GM18498 (cell line): ENCODE measurements around the gene TXNL4A.
"Not testable (repeated sequence)": the region's sequence is repeated elsewhere in the genome, so short reads cannot be mapped to it uniquely, and the experiment has no call there.

ENCODE experiments used
- ATAC-seq: cut with Tn5 transposase; IDR thresholded peaks from one replicate; pipeline ENCODE4 v1.9.1; 2021; ENCODE audit warnings: mild to moderate bottlenecking, moderate library complexity; ENCODE audit not compliant: unreplicated experiment

The TXNL4A gene, protein sequence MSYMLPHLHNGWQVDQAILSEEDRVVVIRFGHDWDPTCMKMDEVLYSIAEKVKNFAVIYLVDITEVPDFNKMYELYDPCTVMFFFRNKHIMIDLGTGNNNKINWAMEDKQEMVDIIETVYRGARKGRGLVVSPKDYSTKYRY

DNA sequence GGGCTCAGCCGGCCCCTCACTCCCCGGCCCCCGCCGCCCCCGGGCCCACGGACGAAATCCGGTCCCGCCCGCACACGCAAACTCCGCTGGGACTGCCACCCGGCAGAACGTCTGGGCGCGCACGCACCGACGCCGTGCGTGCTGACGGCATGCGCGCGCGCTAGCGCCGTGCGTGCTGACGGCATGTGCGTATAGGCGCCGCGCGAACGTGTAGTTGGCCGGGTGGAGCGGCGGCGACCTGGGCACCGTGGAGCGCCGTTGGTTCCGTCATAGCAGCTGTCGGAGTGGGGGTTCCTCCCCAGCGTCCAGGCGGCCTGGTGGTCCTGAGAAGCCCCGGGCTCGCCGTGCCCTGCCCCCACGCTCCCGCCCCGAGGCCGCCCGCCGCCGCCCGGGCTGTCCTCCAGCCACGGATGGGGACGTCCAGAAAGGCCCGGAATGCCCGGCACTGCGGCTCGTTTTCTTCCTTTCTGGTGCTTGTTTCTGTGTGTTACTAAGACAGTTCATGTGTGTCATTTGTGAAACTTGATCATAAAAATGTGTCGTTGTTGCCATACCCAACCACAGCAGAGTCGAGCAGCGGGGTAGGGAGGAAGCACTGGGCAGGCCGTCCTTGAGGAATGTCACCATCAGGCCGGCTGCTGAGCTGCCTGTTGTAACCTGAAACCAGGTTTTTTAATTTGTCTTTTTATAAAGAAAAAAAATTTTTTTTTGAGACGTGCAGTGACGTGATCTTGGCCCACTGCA, at the start of gene TXNL4A:
TXNL4A (minus strand) TSS at position 113 of the 744 bp plus-strand sequence. CDS start 171 bp downstream, outside the sequence.
- peak; percentile 97 for ATAC-seq

DNA sequence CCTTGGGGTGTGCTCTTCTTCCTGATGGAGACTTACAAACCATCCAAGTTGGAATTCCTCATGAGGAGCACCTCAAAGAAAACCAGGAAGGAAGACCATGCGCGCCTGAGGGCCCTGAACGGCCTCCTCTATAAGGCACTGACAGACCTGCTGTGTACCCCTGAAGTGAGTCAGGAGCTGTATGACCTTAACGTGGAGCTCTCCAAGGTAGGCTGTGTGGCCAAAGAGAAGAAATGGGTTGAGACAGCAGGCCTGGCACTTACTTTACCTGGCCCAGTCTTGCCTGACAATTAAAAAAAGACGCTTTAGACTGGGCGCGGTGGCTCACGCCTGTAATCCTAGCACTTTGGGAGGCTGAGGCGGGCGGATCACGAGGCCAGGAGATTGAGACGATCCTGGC, 48.9 kb upstream of the TXNL4A start:
- no peak for ATAC-seq

DNA sequence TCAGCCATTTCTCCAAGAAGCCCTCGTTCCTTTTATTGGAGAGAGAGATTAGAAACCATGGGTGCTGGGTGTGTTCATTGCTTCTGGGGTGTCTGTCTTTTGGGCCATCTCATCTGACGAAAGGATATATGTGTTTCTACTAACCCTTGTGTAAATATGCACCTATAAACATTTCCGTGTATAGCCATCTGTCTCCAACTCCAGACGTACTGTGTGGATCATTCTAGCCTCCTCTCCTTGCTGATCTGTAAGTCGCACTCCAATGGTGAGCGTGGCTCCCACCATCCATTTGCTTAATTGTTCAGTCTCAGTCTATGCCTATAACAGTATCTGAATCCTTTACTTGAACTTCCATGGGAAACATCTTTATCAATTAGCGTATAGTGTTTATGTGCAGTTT, 47.6 kb upstream of the TXNL4A start:
- no peak for ATAC-seq

DNA sequence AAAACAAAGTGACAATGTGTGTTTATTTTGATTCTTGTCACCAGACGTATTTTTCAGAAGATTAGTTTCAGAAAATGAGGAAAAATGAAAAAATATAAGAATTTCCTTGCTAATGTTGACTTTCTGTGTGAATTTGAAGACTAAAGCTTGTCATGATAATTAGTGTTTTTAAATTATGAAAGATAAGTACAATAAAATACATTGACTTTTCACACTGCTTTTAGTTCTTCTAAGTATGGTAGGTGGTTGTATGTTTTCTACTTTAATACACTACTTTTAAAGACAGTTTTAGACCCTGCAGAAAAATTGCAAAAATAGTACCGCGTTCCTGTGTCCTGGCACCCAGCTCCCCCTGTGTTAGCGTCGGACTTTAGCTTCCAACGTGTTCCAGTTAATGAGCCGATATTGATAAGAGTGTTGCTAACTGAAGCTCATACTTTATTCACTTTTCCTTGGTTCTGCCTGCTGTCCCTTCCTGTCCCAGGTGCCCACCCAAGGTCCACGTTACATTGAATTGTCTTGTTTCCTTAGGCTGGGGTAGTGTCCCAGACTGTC, 46.6 kb upstream of the TXNL4A start:
- ATAC-seq: no peak

DNA sequence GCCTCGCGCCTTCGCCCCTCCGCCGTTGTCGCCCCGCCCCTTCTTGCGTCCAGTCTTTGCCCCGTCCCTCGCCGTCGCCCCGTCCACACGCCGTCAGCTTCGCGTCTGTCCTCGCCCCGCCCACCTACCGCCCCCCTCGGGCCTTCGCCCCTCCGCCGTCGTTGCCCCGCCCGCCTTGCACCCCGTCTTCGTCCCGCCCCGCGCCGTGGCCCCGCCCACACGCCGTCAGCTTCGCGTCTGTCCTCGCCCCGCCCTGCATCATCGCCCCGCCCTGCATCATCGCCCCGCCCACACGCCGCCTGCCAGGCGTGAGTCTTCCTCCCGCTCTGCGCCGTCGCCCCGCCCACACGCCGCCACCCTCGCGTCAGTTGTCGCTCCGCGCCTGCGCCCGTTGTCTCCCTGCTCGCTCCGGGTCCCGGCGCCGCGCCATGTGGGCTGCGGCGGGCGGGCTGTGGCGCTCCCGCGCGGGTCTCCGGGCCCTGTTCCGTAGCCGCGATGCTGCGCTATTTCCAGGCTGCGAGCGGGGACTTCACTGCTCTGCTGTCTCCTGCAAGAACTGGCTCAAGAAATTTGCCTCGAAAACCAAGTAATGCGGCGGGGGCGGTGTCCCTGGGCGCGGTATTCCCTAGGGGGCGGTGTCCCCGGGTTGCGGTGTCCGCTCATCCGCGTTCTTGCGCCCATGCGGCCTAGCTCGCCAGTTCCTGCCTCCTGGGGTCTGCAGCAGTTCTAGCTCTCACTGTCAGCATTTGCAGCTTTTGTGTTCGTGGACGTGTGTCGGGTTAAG, 45.9 kb upstream of the TXNL4A start, which contains the start of gene RBFA:
RBFA (plus strand) TSS at position 367 of the 784 bp plus-strand sequence; CDS start at position 429, 62 bp downstream.
- ATAC-seq: peak; percentile 77

DNA sequence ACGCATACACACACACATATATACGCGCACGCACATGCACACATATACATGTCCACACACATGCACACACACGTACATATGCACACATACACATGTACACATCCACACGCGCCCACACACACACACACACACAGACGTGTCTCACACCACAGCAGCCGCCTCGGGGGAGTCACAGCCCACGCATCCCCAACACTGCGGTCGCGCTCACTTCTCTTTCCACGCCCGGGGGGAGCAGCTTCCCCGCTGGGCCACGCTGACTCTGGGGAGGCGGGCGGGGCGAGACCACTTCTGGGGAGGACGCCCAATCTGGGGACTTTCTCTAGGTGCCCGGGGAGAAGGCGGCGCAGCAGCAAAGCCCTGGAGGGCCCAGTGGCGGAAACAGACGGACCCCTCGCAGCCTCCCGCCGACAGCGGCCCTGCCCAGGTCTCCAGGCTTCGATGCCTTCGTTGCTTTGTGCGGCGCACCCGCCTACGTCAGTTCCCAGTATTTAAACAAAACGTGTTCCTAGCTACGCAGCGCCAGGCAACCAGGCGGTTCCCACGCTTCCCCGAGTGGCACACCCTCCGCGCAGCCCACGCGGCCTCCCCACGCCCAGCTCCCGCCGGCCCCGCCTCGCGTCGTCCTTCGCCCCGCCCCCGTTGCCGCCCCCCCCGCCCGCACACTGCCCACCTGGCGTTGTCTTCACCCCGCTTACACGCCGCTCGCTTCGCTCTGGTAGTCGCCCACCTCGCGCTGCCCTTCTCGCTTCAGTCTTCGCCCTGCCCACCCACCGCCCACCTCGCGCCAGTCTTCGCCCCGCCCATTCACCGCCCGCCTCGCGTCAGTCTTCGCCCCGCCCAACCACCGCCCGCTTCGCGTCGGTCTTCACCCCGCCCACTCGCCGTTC, 45.1 kb upstream of the TXNL4A start:
- peak; percentile 60 for ATAC-seq

DNA sequence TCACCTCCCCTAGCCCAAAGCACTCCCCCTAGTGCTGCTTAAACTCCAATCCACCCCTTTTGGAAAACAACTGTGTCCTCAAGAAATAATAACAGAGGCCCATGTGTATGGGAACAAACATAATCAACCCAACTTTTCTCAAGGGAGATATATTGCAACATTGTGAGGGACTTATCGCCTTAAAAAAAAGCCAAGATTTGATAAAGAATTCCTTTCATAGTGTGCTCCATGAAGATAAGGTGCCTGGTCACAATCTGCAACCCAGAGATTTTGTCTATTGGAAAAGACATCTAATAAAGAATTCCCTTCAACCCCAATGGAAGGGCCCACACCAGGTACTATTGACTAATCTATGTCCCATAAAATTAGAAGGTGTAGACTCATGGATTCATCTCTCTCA, 41.3 kb upstream of the TXNL4A start:
- ATAC-seq: no peak

DNA sequence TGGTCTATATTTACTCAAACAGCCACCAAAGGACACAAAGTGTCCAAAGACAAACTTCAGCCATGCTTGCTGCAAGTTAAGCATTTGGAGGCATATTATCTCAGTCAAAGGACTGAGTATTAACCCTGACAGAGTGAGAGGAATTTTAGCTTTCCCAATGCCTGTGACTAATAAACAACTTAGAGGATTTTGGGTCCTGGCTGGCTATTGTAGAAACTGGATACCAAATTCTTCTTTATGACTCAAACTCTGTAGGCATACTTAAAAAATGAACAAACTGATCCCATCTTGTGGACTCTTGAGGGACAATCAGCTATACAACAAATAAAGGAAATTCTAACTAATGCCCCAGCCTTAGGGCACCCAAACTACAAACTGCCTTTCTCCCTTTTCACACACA, 39.4 kb upstream of the TXNL4A start:
- ATAC-seq: not testable (repeated sequence)

DNA sequence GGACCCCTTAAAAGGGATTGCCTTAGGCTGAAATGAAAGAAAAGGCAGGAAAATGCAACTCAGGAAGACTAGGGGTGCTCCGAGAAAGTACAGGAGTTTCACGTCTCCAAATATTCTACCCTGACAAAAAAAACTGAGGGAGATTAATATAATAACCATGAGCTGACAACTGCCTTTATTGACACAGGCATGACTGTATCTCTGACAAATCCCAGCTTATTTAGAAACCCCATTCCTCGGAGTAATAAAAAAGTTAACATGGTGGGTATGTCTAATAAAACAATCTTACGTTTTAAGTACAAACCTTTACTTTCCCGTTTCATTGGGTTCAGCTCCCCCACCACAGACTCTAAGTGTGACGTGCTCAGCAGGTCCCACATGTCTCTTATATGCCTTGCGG, 38.0 kb upstream of the TXNL4A start:
- ATAC-seq: no peak

DNA sequence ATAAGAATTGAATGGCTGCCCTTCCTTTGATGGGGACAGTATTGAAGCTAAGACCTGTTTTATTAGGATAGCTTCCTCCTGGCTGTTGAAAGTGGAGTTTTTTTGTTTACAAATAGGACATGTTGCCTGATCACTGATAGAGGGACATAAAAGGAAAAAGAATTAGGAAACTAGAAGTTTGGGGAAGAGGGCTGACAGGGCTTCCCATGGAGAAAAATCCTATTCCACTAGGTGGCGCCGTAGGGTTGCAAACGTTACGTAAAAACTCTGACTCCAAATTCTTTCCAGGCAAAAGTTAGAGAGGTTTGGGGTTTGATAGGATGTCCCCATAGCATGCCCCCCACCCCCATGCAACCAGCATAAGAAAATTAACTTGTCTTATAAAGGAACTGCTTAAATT, 34.8 kb upstream of the TXNL4A start:
- no peak for ATAC-seq

DNA sequence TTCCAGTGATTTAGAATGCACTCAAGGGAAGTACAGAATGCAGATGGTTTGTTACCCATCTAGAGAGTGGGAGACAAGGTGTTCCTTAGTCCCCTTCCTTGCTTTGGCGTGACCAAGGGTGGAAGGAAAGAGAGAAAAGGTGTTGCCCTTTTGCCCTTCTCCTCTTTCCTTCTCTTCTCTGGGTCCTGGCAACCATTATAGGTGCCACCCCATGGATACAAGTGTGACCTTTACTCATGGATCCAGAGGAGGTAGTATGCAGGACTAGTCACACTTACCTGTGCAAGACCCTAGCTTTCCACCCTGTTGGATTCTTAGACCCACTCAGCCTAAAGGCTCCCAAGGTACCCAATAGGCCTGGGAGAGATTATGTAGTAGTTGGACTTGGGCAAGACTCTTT, 34.2 kb upstream of the TXNL4A start:
- ATAC-seq: no peak

DNA sequence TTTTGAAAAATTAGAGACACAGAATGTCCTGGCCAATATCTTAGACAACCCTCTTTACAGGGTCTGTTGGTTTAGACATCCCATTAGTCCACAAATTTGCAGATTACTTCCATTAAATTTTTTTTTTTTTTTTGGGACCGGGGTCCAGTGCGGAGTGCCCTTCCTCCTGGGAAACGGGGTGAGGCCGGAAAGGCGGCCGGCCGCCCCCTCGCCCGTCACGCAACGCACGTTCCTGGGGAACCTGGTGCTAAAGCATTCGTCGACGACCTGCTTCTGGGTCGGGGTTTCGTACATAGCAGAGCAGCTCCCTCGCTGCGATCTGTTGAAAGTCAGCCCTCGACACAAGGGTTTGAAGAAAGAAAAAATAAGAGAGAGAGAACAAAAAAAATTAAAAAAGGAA, 24.4 kb upstream of the TXNL4A start:
- ATAC-seq: no peak

DNA sequence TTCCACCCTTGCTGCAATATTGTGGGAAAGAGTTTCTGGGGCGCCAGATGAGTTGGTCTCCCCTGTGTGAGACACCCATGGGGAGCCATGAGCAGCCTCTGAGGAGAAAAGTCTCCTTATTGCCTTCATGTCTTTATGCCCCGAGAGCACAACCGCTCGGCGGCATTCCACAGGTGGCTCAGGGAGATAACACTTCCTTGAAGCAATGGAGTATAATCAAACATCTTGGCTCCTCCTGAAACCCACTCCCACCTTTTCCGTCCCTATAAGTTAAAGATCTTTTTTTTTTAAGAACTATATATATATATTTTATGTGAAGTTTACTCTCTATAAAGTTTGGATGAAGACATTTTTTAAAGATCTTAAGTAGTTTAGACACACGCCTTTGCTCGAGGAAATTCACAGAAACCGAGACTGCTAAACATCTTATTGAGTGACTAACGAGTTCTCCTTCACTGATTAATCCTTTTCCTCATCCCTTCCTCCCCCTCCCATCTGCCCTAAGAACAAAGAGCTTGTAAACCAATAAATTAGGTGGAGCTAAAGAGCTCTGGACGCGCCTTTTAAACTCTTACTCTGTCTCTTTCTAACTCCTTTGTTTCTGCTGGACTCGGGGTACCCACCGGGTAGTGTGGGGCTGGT, 23.3 kb upstream of the TXNL4A start:
- not testable (repeated sequence) for ATAC-seq

DNA sequence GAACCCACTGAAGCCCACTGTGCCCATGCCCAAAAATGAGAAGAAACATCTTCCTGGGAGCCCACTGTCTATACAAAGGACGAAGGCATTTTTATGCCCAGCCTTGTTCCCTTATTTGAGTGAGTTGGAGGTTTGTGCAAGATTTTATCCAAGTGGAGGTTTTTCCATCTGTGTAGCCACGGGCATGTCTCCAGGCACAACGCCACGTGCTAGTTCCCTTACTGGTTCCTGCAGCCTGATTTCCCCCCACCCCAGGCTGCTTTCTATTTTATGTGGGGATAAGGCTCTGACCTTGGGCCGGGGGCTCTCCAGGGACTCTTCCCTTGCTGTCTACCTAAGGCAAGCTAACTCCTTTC, 22.2 kb upstream of the TXNL4A start:
- ATAC-seq: no peak

DNA sequence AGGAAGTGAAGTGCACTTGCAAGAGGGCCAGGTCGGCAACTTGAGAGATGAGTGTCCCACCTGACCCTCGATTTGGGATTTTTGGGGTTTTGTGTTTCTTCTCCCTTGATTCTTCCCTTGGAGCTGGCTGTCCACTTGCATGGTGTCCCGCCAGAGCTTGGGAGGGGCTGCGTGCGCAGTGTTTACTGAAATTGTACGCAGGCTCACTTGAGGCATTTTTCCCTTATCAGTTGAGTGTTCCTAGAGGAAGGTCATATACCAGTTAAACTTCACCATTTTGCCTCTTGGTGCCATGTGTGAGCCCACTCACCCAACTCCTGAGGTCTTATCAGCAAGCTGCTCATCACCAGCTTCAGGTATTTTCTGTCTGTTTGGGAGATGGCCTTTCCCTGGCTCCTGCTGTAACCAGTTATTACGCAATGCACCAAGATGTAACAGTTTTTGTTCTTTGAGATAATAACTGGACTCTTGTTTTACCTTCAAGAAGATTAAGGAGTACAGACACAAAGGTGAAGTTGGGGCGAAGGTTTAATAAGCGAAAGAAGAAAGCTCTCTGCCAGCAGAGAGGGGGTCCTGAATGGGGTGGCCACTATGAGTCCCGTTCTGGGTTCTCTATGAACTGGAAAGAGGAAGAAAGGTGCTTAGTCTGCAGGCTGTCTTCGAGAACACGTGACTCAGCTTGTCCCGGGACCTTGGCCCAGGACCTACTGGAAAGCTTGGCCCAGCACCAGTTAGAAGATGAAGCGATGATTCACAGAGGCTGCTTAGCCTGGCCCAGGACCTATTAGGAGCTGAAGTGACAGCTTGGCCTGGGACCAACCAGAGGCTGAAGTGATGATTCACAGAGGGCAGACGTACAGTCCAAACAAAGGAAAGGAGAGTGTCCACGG, 21.5 kb upstream of the TXNL4A start:
- ATAC-seq: no peak

DNA sequence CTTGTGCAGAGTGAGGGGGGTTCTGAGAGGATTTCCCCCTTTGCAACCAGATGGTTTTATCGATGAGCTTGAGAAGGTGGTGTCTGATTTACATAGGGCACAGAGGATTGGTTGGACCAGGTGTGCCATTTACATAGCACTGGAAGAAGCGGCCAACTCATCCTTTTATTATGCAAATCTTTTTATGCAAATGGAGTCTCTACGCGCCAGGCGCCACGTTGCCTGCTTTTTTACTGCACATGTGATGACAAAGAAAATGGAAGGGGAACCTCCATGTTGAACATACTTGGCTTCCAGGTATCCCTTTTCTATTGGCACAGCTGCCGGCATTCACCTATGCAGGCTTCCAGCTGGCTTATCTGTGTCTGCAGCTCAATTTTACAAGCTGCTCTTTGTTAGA, 18.4 kb upstream of the TXNL4A start:
- ATAC-seq: no peak

DNA sequence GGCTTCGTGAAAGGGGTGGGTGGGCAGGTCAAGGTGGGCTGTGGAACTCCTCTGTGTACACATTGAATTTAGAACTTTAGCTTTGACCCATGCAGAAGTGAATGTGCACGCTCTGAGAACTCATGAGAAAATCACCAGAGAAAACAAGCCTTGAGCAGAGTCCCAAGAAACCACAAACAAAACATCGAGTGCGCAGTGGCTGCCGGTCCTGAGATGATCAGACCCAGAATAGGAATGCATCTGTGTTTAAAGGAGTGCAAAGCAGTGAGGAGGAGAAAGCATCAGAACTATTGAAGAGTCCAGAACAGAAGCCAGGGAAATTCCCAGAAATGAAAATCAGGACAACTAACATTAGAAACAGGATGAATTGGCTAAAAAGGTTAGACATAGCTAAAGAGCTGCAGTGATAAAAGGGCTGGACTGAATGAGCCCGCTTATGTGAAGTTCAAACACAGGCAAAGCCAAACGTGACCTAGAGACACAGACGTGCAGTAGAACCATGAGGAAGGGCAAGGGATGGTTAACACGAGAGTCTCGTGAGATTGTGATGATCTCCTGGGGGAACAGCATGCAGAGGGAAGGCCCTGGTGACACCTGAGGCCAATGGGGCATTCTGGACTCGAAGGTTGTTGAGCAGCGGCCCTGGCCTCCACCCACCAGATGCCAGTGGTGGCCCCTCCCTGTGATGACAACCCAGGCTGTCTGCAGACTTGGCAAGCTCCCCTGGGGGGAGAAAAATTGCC, 16.4 kb upstream of the TXNL4A start:
- ATAC-seq: no peak

DNA sequence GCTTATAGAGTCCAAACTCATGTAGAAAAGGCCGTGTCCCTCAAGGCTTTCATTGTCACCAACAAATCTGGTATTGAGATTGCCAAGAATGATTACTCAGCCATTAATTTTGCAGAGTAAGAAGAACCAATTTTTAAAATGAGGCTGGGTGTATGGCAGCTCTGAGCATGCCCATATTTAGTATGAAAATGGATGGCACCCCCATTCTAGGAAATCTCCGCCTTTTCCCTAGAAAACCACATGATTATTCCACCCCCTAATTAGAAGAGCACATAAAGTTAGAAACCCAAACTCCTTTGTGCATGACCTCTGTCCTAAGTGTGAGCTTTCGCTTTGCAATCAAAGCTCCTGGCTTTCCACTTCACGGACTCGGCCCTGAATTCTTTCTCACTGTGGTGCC, 14.1 kb upstream of the TXNL4A start:
- ATAC-seq: no peak

DNA sequence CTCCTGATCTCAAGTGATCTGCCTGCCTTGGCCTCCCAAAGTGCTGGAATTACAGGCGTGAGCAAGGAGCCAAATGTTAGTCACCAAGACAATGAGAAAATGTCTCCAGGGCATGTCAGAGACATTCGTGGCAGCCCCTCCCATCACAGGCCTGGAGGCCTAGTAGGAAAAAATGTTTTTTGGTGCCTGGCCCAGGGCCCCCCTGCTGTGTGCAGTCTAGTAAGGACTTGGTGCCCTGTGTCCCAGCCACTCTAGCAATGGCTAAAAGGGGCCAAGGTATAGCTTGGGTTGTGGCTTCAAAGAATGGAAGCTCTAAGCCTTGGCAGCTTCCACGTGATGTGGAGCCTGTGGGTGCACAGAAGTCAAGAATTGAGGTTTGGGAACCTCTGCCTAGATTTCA, 12.5 kb upstream of the TXNL4A start:
- ATAC-seq: no peak
